HG02588 (cell line): ENCODE data around the gene GPNMB.
"Not testable (repeated sequence)": the region's sequence is repeated elsewhere in the genome, so short reads cannot be mapped to it uniquely, and the experiment has no call there.

Source experiments
- ATAC-seq: cut with Tn5 transposase; IDR thresholded peaks from one replicate; pipeline ENCODE4 v1.9.1; 2021; ENCODE audit warnings: mild to moderate bottlenecking, moderate library complexity; ENCODE audit not compliant: unreplicated experiment

Gene GPNMB

DNA sequence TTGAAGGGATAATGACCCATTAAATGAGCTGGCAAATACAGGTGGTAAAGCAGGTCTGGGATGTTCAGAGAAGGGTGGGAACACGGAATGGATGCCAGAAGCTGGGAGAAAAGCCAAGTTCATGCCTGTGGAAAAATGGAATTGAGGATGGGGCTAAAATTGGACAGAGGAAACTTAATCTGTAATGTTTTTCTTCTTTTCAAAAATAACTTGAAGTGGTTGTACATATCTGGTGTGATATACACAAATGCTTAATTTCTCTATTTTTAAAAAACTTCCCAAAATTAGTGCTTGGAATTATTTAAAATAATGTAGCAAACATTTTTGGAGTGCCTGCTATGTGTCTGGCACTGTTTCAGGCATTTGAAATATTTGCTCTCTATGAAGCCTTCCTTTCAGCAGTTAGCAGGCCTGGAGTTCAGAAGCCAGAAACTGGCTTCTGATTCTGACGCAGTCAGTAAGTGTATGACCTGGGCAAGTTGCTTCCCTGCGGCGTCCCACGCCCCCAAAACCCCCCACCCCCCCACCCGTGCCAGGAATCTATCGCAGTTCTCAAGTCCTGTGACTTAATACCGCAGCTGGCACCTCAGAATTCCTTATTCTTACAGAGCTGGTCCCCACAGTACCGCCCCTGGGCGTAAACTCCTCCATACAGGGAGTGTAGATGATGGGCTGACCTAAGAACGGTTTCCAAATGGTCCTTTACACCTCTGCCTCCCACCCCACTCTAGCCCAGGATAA is 51.7 kb downstream of the GPNMB start:
- no peak for ATAC-seq

GRCh38 chr7:23298885-23299769 is 52.6 kb downstream of the GPNMB start, which contains the start of gene MALSU1:
Gene MALSU1, plus strand, starts transcription at chr7:23299339. Its CDS starts 14 bp downstream, at chr7:23299353.
- ATAC-seq = peak; percentile 99

- no peak for ATAC-seq
Measured at GRCh38 chr7:23299770-23300300, 53.3 kb downstream of the GPNMB start.

DNA sequence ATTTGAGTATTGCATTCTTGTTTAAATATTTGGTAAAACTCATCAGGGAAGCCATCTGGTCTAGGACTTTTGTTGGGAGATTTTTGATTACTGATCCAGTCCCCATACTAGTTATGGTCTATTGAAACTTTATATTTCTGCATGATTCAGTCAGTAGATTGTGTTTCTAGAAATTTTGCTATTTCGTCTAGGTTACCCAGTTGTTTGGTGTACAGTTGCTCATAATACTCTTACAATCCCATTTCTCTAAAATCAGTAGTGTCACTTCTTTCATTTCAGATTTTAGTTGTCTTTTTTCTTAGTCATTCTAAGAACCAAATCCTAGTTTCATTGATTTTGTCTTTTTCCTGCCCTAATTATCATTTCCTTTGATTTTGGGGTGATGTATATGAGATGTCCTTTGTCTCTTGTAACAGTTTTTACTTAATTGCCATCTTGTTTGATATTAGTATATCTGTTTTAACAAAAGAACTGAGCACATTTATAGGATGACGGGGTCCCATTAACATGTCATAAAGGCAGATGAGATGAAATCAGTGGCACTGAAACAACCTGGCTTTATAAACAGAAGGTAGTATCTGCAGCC is 60.5 kb downstream of the GPNMB start:
- ATAC-seq = no peak

DNA sequence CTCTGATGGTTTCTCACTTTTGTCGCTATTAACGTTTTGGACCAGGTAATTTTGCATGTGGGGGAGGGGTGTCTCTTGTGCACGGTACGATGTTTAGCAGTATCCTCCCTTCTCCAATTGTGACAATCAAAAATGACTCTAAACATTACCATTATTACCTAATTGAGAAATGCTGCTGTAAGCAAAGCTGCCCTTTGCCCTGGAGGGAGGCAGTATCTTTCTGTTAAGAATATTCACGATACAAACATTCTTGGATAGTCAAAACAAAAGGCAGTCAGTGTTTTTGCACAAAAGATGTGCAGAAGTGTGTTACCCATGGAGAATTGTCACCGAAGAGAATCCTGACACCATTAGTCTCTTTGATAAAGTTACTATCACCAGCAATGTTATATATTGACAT is 62.2 kb downstream of the GPNMB start:
- ATAC-seq = no peak

DNA sequence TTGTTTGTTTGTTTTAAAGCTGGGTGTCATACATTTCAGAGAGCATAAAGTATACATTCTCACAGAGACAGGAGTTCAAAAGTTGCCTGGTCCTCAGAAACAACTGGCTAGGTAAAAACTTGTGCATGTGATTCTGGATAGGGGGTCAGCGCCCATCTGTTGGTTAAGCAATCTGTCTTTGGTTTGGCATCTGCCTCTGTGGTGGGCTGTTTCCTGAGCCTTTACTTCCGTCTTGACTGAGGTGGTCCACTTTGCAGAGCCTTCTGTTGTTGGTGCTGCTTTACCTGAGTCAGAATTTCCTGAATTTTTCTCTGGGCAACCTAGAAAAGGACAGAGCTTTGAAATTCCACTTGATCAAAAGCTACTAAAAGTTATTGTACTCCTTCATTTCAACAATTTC is 65.6 kb downstream of the GPNMB start:
- not testable (repeated sequence) for ATAC-seq

GRCh38 chr7:23315366-23315765 is 68.8 kb downstream of the GPNMB start:
- ATAC-seq = no peak
